Stomach (tissue), 9 donors: ENCODE data around the gene GPC6. TPM values are rescaled to one million over a fixed set of nuclear protein-coding genes. Genes with fewer than 3 reads are reported as not detected.

Experiments
- DNase-seq, 2 donors: peaks; one replicate each; pipeline versions ENCODE4 v3.0.0 to v3.0.0-alpha.2; 2013 to 2019
- H3K27ac ChIP-seq, 5 donors: fragments of 200-600 bp in 4 of 5; sonication (generic) in 4 of 5; one replicate each; pipeline ENCODE4 v1.5.1; 2013 to 2019; ENCODE audit warnings: mild to moderate bottlenecking in 1 of 5, moderate library complexity in 1 of 5
- H3K27me3 ChIP-seq, 3 donors: fragments of 200-600 bp; sonication (generic); one replicate each; pipeline ENCODE4 v1.5.1; 2017 to 2019; ENCODE audit warnings: mixed run types in 1 of 3
- H3K36me3 ChIP-seq, 4 donors: fragments of 200-600 bp; sonication (generic); 1 replicate in 3 of 4; 2 replicates in 1 of 4; pipeline ENCODE4 v1.5.1; 2016 to 2019
- H3K4me1 ChIP-seq, 4 donors: fragments of 200-600 bp; sonication (generic); one replicate each; pipeline ENCODE4 v1.5.1; 2016 to 2019
- H3K4me3 ChIP-seq, 4 donors: fragments of 200-600 bp; sonication (generic) in 3 of 4; one replicate each; pipeline ENCODE4 v1.5.1; 2016 to 2019; ENCODE audit warnings: mild to moderate bottlenecking in 1 of 4
- H3K9me3 ChIP-seq, 4 donors: fragments of 200-600 bp; sonication (generic); one replicate each; pipeline ENCODE4 v1.5.1; 2016 to 2019
- CTCF ChIP-seq, 7 experiments: fragments of 450-650 bp in 4 of 7; fragments of 200-600 bp in 3 of 7; sonication (generic) in 3 of 7; IDR thresholded peaks; one replicate each; pipeline ENCODE4 v1.5.1; 2016 to 2019; ENCODE audit warnings: antibody characterized with exemption in 7 of 7, control low read depth in 2 of 7, mild to moderate bottlenecking in 1 of 7
- EP300 ChIP-seq: sonication (generic); formaldehyde crosslinking; IDR thresholded peaks from one replicate; pipeline ENCODE4 v1.6.1; 2017; ENCODE audit warnings: antibody characterized with exemption
- POLR2A ChIP-seq, 4 donors: fragments of 450-650 bp; IDR thresholded peaks; one replicate each; pipeline ENCODE4 v1.6.1; 2016; ENCODE audit warnings: antibody characterized with exemption in 4 of 4, control low read depth in 2 of 4, mild to moderate bottlenecking in 1 of 4, moderate library complexity in 1 of 4
- POLR2AphosphoS5 ChIP-seq, 3 donors: sonication (generic); formaldehyde crosslinking; IDR thresholded peaks; one replicate each; pipeline ENCODE4 v1.6.1; 2016; ENCODE audit warnings: antibody characterized with exemption in 3 of 3
- WGBS, 5 donors: extraction: QIAGEN DNeasy Blood & Tissue Kit in 3 of 5; methylation state at CpG; one replicate each; pipeline versions ENCODE4 v1.1.5 to v1.1.7; 2013 to 2018; 5-methylcytosine and 5-hydroxymethylcytosine counted together
- intact Hi-C: fragments of 100-400 bp; cut with DNase I; formaldehyde crosslinking; loops from one replicate; pipeline ENCODE4 v1.15.1; 2023; ENCODE audit warnings: low total_unique reads
- polyA plus RNA-seq, 3 donors: library from polyadenylated mRNA; stranded (reverse); fragments of 200-250 nt; gene quantifications; one replicate each; pipeline ENCODE4 v1.2.3, GENCODE V29; 2013
- total RNA-seq, 5 donors: library from RNA; depleted of rRNA; stranded (reverse); fragments of >200 nt; gene quantifications; one replicate each; pipeline versions ENCODE4 v1.1.0 to v1.2.3, GENCODE V29; 2014 to 2016
- donor health status: healthy with polysubstance abuse.
- donor health status: Bipolar disorder and iron deficiency.
- donor health status: healthy.

Gene GPC6
- total and polyA plus RNA-seq, 8 donors = 0.70 to 52.7 (median 5.6) TPM

GRCh38 chr13:94270556-94270955, 1043.9 kb downstream of the GPC6 start:
- TF ChIP-seq POLR2AphosphoS5 (IDR thresholded peaks at IDR 0.05) (no peak), POLR2A (IDR thresholded peaks at IDR 0.05) (no peak), EP300 (no peak), CTCF (IDR thresholded peaks at IDR 0.05) (no peak)
- DNase-seq = no peak
- Histone ChIP-seq H3K27me3 (no peaks in the 10 kb centered on the region), H3K4me1 (no peaks in the 10 kb centered on the region), H3K27ac (no peak overlapping the region), H3K4me3 (no peak overlapping the region), H3K36me3 (no peaks in the 10 kb centered on the region), H3K9me3 (no peaks in the 10 kb centered on the region)
- intact Hi-C loops = no loop called here
- 93 to 98% (median 97%) methylated on average over 2 of the region's 2 CpGs for WGBS, 5 donors

- 36 to 57% (median 51%) methylated on average over 2 of the region's 2 CpGs for WGBS, 5 donors
- intact Hi-C loops = no loop called here
- no peaks in the 10 kb centered on the region for H3K27me3 ChIP-seq
- no peaks in the 10 kb centered on the region for H3K4me1 ChIP-seq
- H3K36me3 ChIP-seq = no peaks in the 10 kb centered on the region
- no peak for TF ChIP-seq POLR2AphosphoS5 (IDR thresholded peaks at IDR 0.05)
- TF ChIP-seq EP300 = no peak
- no peak for TF ChIP-seq POLR2A (IDR thresholded peaks at IDR 0.05)
- no peak for TF ChIP-seq CTCF (IDR thresholded peaks at IDR 0.05)
- peaks cover 0 to 5% (median 2%) of the 10 kb centered on the region in 4 donors for H3K9me3 ChIP-seq
- H3K27ac ChIP-seq = no peak overlapping the region
- no peak for DNase-seq
- no peak overlapping the region for H3K4me3 ChIP-seq
Measured at GRCh38 chr13:94272038-94272437, 1045.4 kb downstream of the GPC6 start.

GRCh38 chr13:94280349-94280748, 1053.7 kb downstream of the GPC6 start:
- TF ChIP-seq POLR2AphosphoS5 (IDR thresholded peaks at IDR 0.05) (no peak), POLR2A (IDR thresholded peaks at IDR 0.05) (no peak), EP300 (no peak), CTCF (IDR thresholded peaks at IDR 0.05) (no peak)
- H3K27ac ChIP-seq = no peak overlapping the region
- 59 to 71% (median 66%) methylated on average over 3 of the region's 3 CpGs for WGBS, 5 donors

GRCh38 chr13:94280845-94281244, 1054.2 kb downstream of the GPC6 start:
- H3K4me3 ChIP-seq = no peak overlapping the region
- H3K36me3 ChIP-seq = no peaks in the 10 kb centered on the region
- H3K27ac ChIP-seq = no peak overlapping the region
- DNase-seq = no peak
- peaks cover 0 to 13% (median 4%) of the 10 kb centered on the region in 4 donors for H3K9me3 ChIP-seq
- TF ChIP-seq EP300 (no peak), POLR2AphosphoS5 (IDR thresholded peaks at IDR 0.05) (no peak)
- no peaks in the 10 kb centered on the region for H3K4me1 ChIP-seq
- no peaks in the 10 kb centered on the region for H3K27me3 ChIP-seq
- intact Hi-C loops = no loop called here

More at GRCh38 chr13:94280349-94280748, 1053.7 kb downstream of the GPC6 start:
- intact Hi-C loops = no loop called here
- DNase-seq = no peak
- Histone ChIP-seq H3K36me3 (no peaks in the 10 kb centered on the region), H3K4me3 (no peak overlapping the region), H3K27me3 (no peaks in the 10 kb centered on the region), H3K9me3 (peaks cover 0 to 13% (median 4%) of the 10 kb centered on the region in 4 donors), H3K4me1 (no peaks in the 10 kb centered on the region)

GRCh38 chr13:94286581-94286980, 1060.0 kb downstream of the GPC6 start:
- no peaks in the 10 kb centered on the region for H3K36me3 ChIP-seq
- H3K9me3 ChIP-seq = no peaks in the 10 kb centered on the region
- H3K27me3 ChIP-seq = no peaks in the 10 kb centered on the region
- H3K4me3 ChIP-seq = no peak overlapping the region
- WGBS, 5 donors = 63 to 70% (median 67%) methylated on average over 3 of the region's 3 CpGs
- no peak for DNase-seq
- no peak for TF ChIP-seq POLR2A (IDR thresholded peaks at IDR 0.05)
- no peak for TF ChIP-seq EP300
- TF ChIP-seq CTCF (IDR thresholded peaks at IDR 0.05) = no peak
- TF ChIP-seq POLR2AphosphoS5 (IDR thresholded peaks at IDR 0.05) = no peak
- H3K27ac ChIP-seq = no peak overlapping the region
- intact Hi-C loops = no loop called here
- H3K4me1 ChIP-seq = no peaks in the 10 kb centered on the region
